ENCODE data around the gene SRSF5. TPM values are rescaled to one million over a fixed set of nuclear protein-coding genes. Genes with fewer than 3 reads are reported as not detected.

Gene SRSF5
- total and polyA plus RNA-seq, 2 of the 8 experiments (the other 6 are each of a cell fraction or from before 2014, with no cell fraction given), result 101 to 238 TPM

- TF ChIP-seq CHD1 (IDR thresholded peaks at IDR 0.05; ENCODE audit: low read depth, low read length) (no peak), CTCF (IDR thresholded peaks at IDR 0.05; ENCODE audit: control extremely low read depth in 1 of 3, insufficient read depth in 1 of 3, low read depth in 1 of 3, low read length in 3 of 3) (no peak), SIRT6 (IDR thresholded peaks at IDR 0.05; ENCODE audit: low read length) (no peak), JUND (IDR thresholded peaks at IDR 0.05; ENCODE audit: low read length) (no peak), SP1 (IDR thresholded peaks at IDR 0.05; ENCODE audit: low read depth, low read length) (no peak), RNF2 (IDR thresholded peaks at IDR 0.05; ENCODE audit: borderline replicate concordance, low read depth, low read length, missing control alignments, poor library complexity, severe bottlenecking) (no peak), CREB1 (IDR thresholded peaks at IDR 0.05) (no peak)
Observed at GRCh38 chr14:69755296-69755695, 11.6 kb upstream of the SRSF5 start (continued).

All from H1 (cell line).